Measurements from ENCODE around the gene MATCAP1.

The MATCAP1 gene

DNA sequence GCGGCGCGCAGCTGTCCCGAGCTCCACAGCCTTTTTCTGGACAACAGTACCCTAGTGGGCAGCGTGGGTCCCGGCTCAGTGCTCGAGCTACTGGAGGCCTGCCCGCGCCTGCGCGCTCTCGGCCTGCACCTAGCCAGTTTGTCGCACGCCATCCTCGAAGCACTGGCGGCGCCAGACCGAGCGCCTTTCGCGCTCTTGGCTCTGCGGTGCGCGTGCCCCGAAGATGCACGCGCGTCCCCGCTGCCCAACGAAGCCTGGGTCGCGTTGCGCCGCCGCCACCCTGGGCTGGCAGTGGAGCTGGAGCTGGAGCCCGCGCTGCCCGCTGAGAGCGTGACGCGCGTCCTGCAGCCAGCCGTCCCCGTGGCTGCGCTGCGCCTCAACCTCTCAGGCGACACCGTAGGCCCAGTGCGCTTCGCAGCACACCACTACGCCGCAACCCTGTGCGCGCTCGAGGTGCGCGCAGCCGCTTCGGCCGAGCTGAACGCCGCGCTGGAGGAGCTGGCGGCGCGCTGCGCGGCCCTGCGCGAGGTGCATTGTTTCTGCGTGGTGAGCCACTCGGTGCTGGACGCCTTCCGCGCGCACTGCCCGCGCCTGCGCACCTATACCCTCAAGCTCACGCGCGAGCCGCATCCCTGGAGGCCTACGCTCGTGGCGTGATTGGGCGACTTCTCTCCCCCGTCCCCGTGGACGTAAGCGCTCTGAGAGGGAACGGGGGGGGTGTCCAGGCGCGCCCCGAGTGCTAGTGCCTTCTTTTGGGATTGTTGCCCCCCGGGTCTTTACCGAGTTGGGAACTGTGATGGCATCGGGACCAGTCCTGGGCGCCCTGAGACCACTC, 20.4 kb downstream of the MATCAP1 start:
- TF ChIP-seq, protein P1, sequence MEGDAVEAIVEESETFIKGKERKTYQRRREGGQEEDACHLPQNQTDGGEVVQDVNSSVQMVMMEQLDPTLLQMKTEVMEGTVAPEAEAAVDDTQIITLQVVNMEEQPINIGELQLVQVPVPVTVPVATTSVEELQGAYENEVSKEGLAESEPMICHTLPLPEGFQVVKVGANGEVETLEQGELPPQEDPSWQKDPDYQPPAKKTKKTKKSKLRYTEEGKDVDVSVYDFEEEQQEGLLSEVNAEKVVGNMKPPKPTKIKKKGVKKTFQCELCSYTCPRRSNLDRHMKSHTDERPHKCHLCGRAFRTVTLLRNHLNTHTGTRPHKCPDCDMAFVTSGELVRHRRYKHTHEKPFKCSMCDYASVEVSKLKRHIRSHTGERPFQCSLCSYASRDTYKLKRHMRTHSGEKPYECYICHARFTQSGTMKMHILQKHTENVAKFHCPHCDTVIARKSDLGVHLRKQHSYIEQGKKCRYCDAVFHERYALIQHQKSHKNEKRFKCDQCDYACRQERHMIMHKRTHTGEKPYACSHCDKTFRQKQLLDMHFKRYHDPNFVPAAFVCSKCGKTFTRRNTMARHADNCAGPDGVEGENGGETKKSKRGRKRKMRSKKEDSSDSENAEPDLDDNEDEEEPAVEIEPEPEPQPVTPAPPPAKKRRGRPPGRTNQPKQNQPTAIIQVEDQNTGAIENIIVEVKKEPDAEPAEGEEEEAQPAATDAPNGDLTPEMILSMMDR (IDR thresholded peaks at IDR 0.05; ENCODE audit: unreplicated experiment in 3 of 3), result no peak
- no peak overlapping the region for H3K27ac Mint-ChIP-seq
- no peaks in the 10 kb centered on the region for H3K9me3 Mint-ChIP-seq
- no peaks in the 10 kb centered on the region for H3K36me3 Mint-ChIP-seq (ENCODE audit: low read depth)
- H3K27me3 Mint-ChIP-seq (ENCODE audit: low read depth), result peaks cover 94% of the 10 kb centered on the region
- peaks cover 22% of the 10 kb centered on the region for H3K4me1 Mint-ChIP-seq
- H3K4me3 Mint-ChIP-seq, result peak overlapping the region; percentile 30 to 67 (median 64)

DNA sequence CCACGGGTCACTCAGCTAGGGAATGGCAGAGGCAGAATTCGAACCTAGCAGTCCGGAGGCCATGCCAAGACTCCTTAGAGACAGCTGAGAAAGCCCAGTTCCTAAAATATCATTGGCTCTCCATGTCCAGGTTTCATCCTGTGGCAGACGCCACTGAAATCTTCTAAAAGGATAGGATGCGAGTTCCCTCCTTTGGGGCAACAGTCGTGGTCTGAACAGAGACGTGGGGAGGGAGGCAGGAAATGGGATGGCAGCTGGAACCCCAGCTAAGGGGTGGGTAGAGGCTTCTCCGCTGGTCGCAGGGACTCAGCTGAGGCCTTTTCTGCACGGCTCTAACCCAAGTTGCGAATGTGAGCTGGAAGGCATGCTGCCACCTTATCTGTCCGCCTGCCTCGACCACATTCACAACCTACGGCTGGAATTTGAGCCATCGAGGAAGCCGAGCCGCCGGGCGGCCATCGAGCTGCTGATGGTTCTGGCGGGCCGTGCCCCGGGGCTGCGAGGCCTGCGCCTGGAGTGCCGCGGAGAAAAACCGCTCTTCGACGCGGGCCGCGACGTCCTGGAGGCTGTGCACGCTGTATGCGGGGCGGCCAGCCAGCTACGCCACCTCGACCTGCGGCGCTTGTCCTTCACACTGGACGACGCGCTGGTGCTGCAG, 21.1 kb downstream of the MATCAP1 start:
- H3K9me3 Mint-ChIP-seq, result no peaks in the 10 kb centered on the region
- TF ChIP-seq, protein P1 (IDR thresholded peaks at IDR 0.05; ENCODE audit: unreplicated experiment in 3 of 3), result no peak
- H3K36me3 Mint-ChIP-seq (ENCODE audit: low read depth), result no peaks in the 10 kb centered on the region
- H3K27ac Mint-ChIP-seq, result no peak overlapping the region
- H3K27me3 Mint-ChIP-seq (ENCODE audit: low read depth), result peaks cover 94% of the 10 kb centered on the region
- peaks cover 19% of the 10 kb centered on the region for H3K4me1 Mint-ChIP-seq
- H3K4me3 Mint-ChIP-seq, result peak overlapping the region; percentile 60 to 77 (median 76)

DNA sequence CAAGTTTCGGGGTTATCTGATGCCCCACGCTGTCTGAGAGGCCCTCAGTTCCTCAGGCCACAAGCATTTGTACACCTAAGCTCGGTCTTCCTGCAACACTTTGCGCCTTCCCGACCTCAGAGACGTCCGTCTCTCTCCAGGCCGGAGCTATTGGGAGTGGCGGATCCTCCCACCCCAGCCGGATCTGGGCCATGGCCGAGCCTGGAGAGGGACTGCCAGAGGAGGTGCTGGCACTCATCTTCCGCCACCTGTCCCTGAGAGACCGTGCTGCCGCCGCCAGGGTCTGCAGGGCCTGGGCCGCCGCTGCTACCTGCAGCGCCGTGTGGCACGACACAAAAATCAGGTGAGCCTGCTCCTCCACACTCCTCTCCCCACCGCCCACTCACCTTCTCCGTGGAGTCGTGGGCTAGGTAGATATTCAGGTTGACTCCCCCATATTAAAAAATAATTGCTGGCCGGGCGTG, 22.1 kb downstream of the MATCAP1 start:
- Mint-ChIP-seq H3K4me1 (peaks cover 19% of the 10 kb centered on the region), H3K27ac (no peak overlapping the region), H3K4me3 (peak overlapping the region; percentile 38 to 77 (median 76)), H3K27me3 (ENCODE audit: low read depth) (peaks cover 94% of the 10 kb centered on the region), H3K9me3 (no peaks in the 10 kb centered on the region), H3K36me3 (ENCODE audit: low read depth) (no peaks in the 10 kb centered on the region)
- TF ChIP-seq, protein P1 (IDR thresholded peaks at IDR 0.05; ENCODE audit: unreplicated experiment in 3 of 3), result no peak

DNA sequence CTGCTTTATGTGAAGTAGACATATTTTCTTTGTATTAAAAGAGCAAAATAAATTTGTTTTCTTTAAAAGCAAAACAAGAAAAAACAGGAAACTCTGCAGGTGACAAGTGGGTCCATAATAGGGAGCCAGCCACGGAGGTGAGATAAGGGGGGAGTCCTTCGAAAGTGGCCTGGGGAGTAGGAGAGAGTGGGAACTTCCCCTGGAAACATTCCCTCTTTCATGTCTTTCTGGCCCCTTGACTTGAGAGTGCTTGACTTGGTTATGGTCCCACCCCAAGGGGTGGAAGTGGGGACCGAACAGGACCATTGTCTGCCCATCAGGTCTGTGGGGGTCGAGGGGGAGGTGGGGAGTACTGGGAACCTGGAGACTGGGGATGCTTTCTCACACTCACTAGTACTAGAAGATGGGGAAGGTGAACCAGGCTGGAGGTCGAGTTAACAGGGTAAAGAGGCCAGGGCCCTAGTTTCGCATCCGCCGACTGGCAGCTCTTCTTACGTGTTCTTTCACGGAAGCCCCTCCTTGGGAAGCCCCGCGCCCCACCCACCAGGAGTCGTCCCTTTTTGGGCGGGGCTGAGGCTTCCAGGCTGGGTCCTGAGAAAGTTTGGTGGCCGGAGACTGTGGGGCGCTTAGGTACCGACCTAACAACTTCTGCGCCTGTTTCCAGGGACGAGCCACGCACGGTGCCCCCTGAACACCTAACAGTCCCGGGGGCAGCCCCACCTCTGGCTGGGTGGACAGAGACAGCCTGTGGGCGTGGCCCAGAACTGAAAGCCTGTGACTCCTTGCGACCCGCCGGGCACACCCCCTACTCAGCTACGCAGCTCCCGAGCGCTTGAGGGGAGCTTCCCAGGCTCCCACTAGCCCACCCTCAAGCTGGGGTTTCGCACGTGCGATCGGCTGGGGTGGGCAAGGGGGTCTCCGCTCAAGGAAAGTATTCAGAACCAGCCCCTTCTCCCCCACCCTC, 24.8 kb downstream of the MATCAP1 start:
- H3K36me3 Mint-ChIP-seq (ENCODE audit: low read depth), result no peaks in the 10 kb centered on the region
- H3K9me3 Mint-ChIP-seq, result no peaks in the 10 kb centered on the region
- TF ChIP-seq, protein P1 (IDR thresholded peaks at IDR 0.05; ENCODE audit: unreplicated experiment in 3 of 3), result no peak
- H3K4me3 Mint-ChIP-seq, result peak overlapping the region; percentile 73 to 86 (median 85)
- H3K27me3 Mint-ChIP-seq (ENCODE audit: low read depth), result peaks cover 93% of the 10 kb centered on the region
- H3K27ac Mint-ChIP-seq, result no peak overlapping the region
- peaks cover 19% of the 10 kb centered on the region for H3K4me1 Mint-ChIP-seq

DNA sequence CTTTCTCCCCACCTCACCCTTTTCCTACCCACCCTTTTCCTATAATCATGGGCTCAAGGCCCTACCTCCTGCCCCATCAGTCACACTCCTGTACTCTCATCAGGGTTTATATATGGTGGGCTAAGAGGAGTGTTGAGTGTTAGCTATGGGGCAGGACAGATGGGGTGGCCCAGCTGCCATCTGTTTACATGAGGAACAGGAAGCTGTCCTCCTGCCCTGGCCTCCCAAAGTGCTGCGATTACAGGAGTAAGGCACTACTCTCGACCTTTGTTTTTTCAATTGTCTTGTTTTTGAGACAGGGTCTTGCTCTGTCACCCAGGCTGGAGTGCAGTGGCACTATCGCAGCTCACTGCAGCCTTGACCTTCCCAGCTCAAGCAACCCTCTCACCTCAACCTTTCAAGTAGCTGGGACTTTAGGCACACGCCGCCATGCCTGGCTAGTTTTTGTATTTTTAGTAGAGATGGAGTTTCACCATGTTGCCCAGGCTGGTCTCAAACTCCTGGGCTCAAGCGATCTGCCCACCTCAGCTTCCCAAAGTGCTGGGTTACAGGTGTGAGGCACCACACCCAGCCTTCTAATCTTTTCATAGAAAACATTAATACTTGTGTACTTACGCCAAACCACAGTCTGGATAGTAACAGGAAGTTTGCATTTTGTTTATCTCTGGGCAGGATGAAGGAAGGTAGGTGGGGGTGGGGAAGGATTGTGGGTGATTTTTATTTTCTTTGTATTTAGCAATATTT, 25.7 kb downstream of the MATCAP1 start:
- TF ChIP-seq, protein P1 (IDR thresholded peaks at IDR 0.05; ENCODE audit: unreplicated experiment in 3 of 3), result no peak
- Mint-ChIP-seq H3K9me3 (no peaks in the 10 kb centered on the region), H3K4me3 (peak overlapping the region; percentile 73 to 86 (median 85))

More for the DNA sequence above, 25.7 kb downstream of the MATCAP1 start:
- peaks cover 94% of the 10 kb centered on the region for H3K27me3 Mint-ChIP-seq (ENCODE audit: low read depth)
- H3K36me3 Mint-ChIP-seq (ENCODE audit: low read depth), result no peaks in the 10 kb centered on the region
- no peak overlapping the region for H3K27ac Mint-ChIP-seq
- peaks cover 19% of the 10 kb centered on the region for H3K4me1 Mint-ChIP-seq
